ENCODE data around the gene LYVE1.
A peak's percentile ranks its signal among the peaks of the same experiment; 100 is the strongest.

The LYVE1 gene

DNA sequence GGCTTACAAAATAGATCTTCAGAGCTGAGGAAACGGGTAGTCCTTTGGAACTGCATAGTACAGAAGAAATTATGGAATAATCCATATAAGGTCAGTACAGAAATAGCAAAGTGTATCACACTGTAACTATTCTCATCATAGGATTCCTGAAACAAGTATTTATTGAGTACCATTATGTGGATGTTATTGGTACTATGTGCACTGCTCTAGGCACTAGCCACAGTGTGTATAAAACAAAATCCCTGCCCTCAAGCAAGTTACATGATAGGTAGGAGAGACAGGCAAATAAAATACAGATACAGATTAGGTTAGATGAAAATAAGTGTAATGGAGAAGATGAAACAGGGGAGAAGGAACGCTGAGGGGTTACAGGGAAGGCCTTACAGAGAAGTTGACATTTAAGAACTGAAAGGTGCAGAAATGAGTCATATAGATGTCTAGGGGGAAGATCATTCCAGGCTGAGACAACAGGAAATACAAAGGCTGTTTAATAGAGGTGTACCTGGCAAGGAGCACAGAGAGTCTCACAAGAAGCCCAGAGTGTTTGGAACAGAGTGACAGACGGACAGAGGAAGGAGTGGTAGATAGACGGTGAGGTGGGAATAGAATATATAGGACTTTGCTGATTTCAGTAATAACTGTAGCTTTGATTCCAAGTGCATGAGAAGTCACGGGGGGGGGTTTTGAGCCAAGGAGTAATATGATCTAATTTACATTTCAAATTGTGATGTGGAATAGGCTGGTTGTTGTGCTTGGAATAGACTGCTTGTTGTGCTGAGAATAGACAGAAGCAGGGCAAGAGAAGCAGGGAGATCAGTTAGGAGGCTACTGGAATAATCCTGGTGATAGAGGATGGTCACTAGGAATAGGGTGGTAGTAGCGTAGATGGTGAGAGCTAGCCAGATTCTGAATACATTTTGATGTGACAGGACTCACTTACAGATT lies 41.2 kb downstream of the LYVE1 start:
- DNase-seq = peak in 12 of 51 donors; percentile 18 to 79 (median 38)

GRCh38 chr11:10524471-10524870 lies 44.0 kb downstream of the LYVE1 start:
- DNase-seq = no peak

DNA sequence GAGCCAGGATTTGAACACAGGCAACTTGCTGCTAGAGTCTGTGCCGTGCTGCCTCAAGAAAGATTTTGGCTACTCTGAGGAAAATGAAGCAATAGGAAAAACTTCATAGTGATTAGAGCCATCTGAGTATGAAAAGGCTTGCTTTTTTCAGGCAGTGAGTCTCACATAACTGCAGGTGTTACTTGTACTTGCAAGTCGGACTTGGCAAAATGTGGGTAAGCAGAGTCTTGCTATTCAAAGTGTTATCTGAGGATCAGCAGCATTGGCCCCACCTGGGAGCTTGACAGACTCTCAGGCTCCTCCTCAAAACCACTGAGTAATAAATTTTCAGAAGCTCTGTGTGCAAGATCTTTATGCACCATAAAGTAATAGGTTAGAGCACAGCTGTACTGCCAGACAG lies 45.5 kb downstream of the LYVE1 start:
- peak in 1 of 51 donors; percentile 24 for DNase-seq

DNA sequence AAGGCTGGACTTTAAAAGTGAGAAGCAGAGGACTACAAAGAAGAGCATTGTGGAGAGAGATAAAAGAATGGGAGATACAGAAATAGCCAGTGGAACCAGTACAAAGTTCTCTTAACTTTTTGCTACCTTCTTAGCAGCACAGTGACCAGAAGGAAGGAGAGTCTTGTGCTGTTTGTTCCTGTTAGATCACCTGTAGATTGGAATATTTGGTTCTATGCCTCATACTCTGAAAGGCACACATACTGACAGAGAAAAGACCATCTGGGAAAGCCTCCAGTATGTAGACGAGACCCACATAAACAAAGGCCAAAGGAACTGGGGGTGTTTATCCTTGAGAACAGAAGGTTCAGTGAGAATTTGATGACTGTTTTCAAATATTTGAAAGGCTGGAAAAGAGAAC lies 46.2 kb downstream of the LYVE1 start:
- DNase-seq = peak in 2 of 51 donors; percentile 63 to 73

GRCh38 chr11:10520562-10520961 lies 47.9 kb downstream of the LYVE1 start:
- DNase-seq = no peak

GRCh38 chr11:10519630-10520029 lies 48.8 kb downstream of the LYVE1 start:
- DNase-seq = no peak

DNA sequence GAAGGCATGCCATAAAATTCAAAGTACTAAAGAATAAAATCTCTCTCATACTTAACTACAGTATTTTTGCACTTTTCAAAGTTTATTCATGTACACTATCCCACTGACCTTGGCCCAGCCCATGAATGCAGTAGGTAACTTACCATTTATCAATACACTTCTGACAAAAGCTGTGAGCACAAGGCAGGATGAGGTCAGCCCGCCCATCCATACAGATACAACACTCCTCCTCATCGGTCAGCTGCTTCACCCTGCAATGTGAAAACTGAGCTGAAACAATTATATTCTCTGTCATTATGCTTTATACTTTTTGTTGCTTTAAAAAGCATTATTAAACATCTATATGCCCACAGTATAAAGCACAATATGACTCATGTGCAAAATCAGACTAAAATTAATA lies 49.6 kb downstream of the LYVE1 start:
- DNase-seq = peak in 3 of 51 donors; percentile 14 to 29 (median 25)

DNA sequence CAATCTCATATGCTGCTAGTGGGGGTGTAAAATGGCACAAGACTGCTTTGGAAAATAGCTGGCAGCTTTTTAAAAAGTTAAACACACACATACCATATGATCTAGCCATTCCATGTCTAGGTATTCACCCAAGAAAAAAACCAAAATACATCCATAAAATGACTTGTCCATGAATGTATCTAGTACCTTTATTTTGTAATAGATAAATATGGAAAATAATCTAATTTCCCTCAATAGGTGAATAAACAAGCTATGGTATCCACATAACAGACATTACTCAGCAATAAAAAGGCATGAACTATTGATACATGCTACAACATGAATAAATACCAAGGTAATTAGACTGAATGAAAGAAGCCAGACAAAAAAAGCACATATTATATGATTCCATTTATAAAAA lies 50.3 kb downstream of the LYVE1 start:
- DNase-seq = no peak

DNA sequence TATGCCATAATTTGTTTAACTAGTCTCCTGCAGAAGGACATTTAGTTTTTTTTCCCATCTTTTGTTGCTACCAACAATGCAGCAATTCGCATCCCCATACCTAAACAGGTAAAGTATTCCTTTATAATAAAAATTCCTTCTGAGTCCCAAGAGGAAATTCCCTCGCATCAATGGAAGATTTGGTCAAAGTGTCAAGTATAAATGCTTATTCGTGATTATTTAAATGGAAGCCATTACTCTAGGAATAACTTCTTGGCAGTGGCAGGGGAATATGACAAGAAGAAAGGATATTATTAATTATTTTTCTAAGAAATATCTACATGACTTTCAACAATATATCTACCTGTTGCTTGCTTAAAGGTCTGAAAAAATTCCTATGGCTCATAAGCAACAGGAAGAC lies 53.0 kb downstream of the LYVE1 start:
- no peak for DNase-seq

- no peak for DNase-seq
Observed at GRCh38 chr11:10514709-10515108, 53.8 kb downstream of the LYVE1 start.

DNA sequence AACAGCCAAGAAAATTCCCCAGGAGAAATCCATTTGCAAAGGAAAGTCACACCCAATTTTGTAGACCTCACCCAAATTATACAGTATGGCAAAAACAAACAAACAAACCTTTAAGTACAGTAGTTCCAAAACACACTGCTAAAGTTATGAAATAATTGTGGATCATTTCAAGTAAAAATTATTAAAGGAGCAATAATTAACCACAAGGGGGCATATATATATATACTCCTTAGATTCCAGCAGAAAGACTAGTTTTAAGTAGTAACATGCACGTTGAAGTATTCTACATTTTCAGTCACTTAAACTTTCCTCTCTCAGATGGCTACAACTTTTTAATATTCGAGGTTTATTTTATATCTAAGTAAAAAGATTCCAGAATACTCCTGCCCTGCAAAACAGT lies 54.3 kb downstream of the LYVE1 start:
- DNase-seq = no peak

DNA sequence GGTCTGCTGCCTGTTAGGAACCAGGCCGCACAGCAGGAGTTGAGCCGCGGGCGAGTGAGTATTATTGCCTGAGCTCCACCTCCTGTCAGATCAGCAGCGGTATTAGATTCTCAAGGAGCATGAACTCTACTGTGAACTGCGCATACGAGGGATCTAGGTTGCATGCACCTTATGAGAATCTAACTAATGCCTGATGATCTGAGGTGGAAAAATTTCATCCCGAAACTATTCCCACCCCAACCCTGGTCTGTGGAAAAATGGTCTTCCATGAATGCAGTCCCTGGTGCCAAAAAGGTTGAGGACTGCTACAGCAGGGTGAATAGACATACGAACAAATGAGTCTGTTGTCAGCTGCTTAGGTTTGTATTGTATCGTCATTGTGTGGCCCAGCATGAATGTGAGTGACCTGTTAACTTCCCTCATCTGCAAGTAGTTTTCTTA lies 57.3 kb downstream of the LYVE1 start:
- DNase-seq = peak in 1 of 51 donors; percentile 32
